ENCODE data around the gene EDIL3. TPM values are rescaled to one million over a fixed set of nuclear protein-coding genes. Genes with fewer than 3 reads are reported as not detected.

EDIL3 gene
- total and polyA plus RNA-seq, 2 of the 13 experiments (the other 11 are each of a cell fraction or from before 2014, with no cell fraction given) = 0.01 TPM; not detected in 1

- WGBS (ENCODE audit: low lambda C conversion rate) = 0% methylated on average over 8 of the region's 8 CpGs
- no peaks in the 10 kb centered on the region for H3K79me2 ChIP-seq (ENCODE audit: insufficient read depth, low read length)
- BruUV-seq (replicated peaks) = no TSS peak
- H3K27ac ChIP-seq (ENCODE audit: extremely low read length, insufficient read depth, low read length) = no peak overlapping the region
- no peak overlapping the region for H3K4me2 ChIP-seq (ENCODE audit: low read depth, low read length)
- no peak overlapping the region for H3K9ac ChIP-seq (ENCODE audit: insufficient read depth, low read depth, low read length)
- no peak for DNase-seq (ENCODE audit: low spot score)
- no peaks in the 10 kb centered on the region for H3K4me1 ChIP-seq (ENCODE audit: insufficient read depth, low read length)
- H2AFZ ChIP-seq (ENCODE audit: low read length) = no peak overlapping the region
- no peaks in the 10 kb centered on the region for H3K36me3 ChIP-seq (replicated peaks in 1 of 2; ENCODE audit: control insufficient read depth in 1 of 2, insufficient read depth in 2 of 2, low read length in 2 of 2)
- intact Hi-C loops (cut with micrococcal nuclease; ENCODE audit: unreplicated experiment) (no loop called here), in situ Hi-C loops (cut with HindIII; ENCODE audit: extremely low pct_ligation_motif_present, low pct_unique_long_range_greater_than_20kb) (no loop called here)
- POLR2A ChIA-PET = no interaction called here
- no peaks in the 10 kb centered on the region for H4K20me1 ChIP-seq (ENCODE audit: insufficient read depth, low read length)
- no peaks in the 10 kb centered on the region for H3K27me3 ChIP-seq (ENCODE audit: control insufficient read depth in 1 of 2, insufficient read depth in 2 of 2, low read length in 2 of 2)
- FAIRE-seq = no peak
- H3K9me3 ChIP-seq (ENCODE audit: low read length) = no peaks in the 10 kb centered on the region
- no peak overlapping the region for H3K4me3 ChIP-seq (replicated peaks in 1 of 3; ENCODE audit: insufficient read depth in 1 of 3, low read depth in 2 of 3, low read length in 3 of 3)
- TF ChIP-seq ATF4 (CRISPR knock-in tag; IDR thresholded peaks at IDR 0.05) = no peak
- no peak for TF ChIP-seq U2AF1 (optimal IDR thresholded peaks at IDR 0.05; ENCODE audit: low read depth, low read length)
- no peak for TF ChIP-seq NFAT5 (CRISPR knock-in tag; IDR thresholded peaks at IDR 0.05)
- TF ChIP-seq MAFK (conservative IDR thresholded peaks at IDR 0.05 in 1 of 2, IDR thresholded peaks at IDR 0.05 in 1 of 2; ENCODE audit: low read length in 2 of 2) = 0 out of 4 replicates have a peak, but pooled peaks of 1 of the 2 experiments have one; percentile 10
- no peak for TF ChIP-seq PRDM4 (CRISPR knock-in tag; IDR thresholded peaks at IDR 0.05; ENCODE audit: borderline replicate concordance)
- ATAC-seq = no peak
- CTCF ChIA-PET (ENCODE audit: low intra/inter-chr PET ratio, low total read pairs) = no interaction called here
Measured at GRCh38 chr5:84285641-84286637, 98.7 kb downstream of the EDIL3 start.

All from HepG2 (cell line).